Stimulated activated CD8-positive, alpha-beta memory T cell treated with anti-CD3 and anti-CD28 coated beads, Interleukin-12 subunit alpha, Interleukin-12 subunit beta, amount 100 ng/mL, for 24 hours (primary cell): ENCODE data around the gene GSDME.

Experiments
- DNase-seq: peaks from one replicate; pipeline ENCODE4 v3.0.0-alpha.2; 2020; ENCODE audit errors: extremely low read depth

The GSDME gene

DNA sequence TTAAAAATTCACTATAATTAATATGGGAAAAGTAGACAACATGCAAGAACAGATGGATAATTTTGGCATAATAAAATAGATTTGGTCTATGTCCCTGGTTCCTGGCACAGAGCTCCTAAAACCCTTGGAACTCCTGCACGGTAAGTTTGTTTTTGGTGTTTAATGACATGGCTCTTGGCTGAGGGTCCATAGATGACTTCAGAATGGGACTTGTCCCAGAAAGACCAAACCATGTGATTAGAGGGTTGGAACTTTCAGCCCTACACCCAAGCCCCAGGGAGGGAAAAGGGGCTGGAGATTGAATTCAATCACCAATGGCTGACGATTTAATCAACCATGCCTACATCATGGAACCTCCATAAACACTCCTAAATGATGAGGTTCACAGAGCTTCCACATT is 12.6 kb upstream of the GSDME start:
- no peak for DNase-seq

DNA sequence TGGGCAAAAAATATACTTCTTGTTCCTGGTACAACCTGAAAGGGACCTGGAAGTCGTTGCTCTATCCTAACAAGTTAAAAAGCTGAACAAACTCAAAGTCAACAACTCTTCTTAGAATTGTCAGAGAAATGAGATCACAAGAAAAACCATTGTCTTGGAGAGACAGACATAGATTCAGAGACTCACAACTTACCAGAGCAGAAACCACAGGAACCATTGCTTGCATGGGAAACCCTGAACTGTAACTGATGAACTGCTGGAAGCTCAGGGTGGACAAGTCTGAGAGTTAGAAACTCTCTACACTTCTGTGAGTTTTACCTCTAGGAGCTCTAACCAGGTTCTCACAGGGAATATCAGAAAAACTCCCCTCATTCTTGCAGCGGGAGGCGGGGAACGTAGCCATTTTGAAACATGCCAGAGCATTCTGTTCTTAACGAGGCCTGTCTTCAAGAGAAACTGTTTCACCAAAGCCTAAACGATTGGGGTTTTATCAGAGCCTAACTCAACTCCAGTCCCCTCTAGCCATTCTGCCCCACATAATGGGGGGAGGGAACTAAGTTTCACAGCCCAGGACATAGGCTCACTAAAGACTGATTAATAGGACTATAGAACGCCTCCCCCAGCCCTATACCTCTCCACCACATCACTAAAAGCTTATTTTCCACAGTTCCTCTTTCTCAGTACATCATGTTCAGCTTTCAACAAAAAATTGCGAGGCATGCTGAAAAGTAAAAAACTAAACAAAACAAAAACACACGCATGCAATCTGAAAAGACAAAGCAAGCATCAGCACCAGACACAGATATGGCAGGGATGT is 12.0 kb upstream of the GSDME start:
- no peak for DNase-seq

DNA sequence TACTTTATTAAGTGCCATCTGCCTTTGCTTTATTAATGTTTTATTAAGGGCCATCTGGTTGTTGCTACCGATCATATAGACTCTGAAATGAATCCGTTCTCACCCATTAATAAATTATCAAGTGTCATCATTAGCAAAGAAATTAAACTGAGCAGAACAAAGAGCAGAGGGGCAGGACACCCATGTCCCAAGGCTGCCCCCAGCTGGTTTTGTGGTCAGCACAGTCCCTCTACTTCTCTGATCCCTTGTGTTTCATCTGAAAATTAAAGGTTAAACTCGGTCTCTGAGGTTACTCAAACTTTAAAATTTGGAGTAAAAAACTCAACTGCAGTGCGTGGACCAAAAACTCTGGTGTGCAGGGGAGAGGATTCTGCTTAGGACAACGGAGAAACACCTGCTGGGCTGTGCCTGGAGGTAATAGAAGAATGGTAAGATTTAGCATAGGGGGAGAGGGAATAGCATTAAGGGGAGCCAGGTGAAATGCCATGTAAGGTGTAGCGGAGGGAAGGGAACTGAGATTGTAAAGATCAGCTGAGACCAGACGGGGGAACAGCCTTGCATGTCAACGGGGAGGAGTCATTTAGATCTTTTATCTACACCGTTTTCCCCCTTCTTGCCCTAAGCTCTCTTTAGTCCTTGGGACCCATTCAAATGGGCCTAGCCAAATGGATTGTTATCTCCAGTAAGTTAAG is 10.8 kb upstream of the GSDME start:
- DNase-seq = no peak

DNA sequence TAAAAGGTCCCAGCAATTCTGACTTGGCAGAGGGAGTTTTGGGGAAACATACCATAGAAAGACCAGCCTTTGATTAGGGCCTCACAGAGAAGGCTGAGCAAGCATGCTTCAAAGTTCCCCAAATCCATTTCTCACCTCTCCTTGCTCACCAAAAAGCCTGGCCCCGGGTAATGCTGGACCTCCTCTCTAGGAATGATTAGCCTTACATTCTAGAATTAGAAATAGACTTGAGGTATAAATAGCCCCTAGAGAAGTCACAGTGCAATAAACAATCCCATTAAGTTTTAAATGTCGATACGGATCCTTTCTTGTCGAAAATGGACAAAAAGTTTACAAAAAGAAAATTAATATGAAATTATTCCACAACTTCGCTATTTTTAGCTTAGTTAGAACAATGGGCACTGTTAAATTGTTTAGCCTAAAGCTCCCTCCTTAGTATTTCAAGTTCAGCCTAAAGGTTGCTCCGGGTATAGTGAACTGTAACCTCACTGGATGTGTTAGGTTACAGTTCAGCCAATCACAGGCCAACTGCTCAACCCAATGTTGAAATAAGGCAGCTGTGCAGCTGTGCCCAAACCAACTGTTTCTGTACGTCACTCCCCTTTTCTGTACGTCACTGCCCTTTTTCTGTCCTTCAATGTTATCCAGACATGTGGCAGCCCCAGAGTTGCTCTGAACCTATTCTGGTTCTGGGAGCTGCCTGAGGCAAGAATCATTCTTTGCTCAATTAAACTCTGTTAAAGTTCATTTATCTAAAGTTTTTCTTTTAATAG is 7.9 kb upstream of the GSDME start:
- DNase-seq = no peak

DNA sequence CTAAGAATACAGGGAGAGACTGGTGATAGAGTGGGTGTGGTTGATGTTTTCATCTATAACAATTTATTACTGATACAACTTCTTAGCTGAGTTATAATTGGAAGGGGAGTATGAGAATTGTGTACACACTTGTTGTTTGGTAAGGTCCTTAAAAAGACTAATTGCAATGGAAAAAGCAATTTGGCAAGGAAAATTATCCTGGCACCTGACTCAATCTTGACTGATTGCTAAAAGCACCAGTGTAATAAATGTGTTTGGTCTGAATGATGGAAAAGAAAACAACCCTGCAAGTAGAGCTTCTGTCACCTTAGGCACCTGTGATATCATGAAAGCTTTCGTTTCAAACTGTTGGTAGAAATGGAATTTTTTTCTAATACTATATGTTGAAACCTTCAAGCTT is 6.7 kb upstream of the GSDME start:
- no peak for DNase-seq

DNA sequence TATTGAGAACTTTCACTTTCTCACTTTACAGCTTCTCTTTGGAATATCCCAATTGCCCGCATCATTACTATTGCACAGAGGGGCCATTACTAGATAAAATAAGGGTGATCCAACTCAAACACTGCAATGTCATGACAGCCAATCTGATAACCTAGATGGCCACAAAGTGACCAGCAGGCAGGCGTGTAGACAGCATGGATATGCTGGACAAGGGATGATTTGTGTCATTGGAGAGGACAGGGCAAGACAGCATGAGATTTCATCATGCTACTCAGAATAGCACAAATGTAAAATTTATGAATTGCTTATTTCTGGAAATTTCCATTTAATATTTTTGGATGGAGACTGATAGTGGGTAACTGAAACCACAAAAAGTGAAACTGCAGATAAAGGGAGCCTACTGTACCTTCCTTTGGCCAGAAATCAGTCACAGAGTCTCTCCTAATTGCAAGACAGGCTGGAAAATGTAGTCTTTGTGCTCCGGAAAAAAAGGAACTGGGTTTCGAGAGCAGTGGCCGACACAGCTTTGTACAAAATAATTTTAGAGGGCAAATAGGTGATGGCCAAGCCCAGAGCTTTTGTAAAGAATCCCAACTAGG is 6.1 kb upstream of the GSDME start:
- DNase-seq = no peak

DNA sequence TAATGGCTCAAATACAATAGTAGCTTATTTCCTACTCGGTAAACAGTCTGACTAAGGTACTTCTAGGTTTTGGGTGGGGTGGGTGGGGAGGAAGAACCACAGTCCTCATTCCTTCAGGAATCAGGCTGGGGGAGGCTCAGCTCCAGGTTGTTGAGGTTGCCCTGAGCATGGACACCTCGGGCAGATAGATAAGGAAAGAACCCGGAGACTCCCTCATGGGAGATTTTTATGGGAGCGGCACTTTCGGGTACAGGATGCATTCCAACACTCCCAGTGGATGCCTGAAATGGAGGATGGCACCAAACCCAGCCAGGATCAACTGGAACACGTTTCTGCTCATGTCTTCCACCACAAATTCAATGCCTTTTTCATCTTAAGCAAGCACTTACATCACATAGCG is 5.5 kb upstream of the GSDME start:
- no peak for DNase-seq

DNA sequence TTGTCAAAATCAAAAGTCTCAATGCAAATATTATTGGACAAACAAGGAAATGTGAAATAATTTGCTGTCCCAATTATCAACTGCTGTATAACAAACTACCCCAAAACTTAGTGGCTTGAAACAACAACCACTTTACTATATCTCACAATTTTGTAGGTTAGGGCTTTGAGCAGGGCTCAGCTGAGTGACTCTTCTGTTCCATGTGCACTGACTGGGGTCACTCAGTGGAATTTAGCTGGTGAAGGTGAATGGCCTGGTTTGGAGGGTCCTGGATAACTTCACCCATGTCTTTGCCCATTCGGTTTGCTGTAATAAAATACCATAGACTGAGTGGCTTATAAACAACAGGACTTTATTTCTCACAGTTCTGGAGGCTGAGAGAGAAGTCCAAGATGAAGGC is 3.7 kb upstream of the GSDME start:
- DNase-seq = no peak

DNA sequence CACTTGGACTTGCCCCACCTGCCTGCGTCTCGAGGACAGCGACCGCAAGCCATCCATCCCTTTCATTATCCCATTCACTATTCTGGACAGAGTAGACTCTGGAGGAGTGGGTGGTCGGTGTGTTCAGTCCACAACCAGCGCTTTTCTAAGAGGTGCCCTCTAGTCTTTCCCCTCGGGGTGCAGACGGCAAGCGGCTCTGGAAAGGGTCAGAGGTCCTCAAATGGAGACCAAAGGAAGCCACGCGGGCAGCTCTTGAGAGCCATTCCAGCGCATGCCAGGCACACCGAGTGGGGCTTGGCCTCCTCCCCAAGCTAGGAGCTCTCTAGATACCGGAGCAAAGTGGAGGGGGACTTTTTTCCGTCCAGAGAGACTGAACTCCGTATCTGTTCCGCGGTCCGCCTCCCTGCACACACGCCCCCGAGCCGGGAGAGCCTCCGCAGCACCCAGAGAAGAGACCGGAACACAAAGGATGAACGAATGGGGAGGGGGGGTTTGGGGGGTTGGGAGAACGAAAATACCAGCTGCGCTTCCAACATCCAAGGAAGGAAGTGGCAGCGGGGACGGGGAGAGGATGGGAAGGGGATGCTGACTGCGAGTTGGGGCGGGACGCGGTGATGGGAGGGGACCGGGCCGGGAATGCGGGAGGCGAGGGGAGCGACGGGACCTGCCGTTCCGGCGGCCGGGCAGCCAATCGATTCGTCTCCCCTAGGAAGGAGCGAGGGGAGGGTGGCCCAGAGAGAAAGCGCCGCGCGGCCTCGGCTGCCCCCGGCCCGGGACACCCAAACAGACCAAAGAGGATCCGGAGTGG is 515 bp downstream of the GSDME start:
- no peak for DNase-seq

DNA sequence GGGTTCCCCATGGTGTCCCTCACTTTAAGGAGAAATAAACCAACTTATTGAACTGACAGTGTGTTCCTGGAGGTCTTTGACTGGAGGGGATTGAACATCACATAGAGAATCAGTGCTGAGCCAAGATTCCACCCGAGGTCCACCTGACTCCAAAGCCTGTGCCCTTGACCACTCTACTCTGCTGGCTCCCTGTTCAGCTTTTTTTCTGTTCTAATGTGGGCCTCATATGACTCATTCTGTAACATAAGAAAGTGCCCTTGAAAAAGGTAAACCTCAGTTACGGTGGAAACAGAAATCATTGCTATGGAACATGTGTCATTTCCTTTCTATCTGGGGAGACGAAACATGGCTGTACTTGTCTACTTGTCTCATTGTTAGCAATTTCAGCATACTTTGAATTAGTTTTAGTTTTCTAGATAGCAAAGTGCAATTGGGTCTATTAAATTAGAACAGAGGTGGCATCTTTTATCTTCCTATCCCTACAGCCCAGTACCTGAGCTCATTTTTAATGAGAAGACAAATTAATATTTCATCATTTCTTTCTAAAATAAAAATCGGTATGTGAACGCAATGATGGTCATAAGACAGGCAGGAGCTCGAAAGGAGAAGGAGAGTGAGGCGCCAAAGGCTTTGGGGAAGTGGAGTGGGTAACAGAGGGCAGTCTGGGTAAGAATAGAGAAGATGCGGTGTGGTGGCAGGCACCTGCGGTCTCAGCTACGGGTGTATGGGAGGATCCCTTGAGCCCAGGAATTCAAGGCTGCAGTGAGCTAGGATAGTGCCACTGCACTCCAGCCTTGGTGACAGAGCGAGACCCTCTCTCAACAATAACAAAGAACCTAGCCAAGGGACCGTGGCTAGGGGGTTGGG is 1.5 kb downstream of the GSDME start:
- no peak for DNase-seq

DNA sequence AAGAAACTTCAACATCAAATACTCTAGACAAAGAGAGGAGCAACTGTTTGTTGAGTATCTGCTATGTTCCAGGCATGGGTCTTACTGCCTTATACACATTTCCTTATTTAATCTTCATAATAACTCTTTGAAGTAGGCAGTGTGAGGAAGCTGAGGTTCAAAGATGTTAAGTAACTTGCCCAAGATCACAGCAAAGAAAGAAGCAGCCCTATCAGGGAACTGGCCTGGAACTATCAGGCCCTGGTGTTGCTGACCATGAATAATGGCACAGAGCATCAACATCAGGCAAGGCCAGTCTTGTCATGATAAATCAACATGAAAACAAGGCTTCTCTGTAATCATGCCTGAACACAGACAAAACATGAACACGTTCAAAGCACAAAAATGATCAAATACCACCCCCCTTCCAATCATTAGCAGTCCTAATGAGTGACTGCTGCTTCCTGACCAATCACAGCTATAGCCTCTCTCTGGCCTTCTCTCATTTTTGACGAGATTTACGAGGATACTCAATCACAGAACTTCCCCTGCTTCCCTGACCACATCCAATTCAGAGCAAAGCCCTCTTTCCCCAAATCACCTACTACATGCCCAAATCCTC is 2.3 kb downstream of the GSDME start:
- DNase-seq = no peak

DNA sequence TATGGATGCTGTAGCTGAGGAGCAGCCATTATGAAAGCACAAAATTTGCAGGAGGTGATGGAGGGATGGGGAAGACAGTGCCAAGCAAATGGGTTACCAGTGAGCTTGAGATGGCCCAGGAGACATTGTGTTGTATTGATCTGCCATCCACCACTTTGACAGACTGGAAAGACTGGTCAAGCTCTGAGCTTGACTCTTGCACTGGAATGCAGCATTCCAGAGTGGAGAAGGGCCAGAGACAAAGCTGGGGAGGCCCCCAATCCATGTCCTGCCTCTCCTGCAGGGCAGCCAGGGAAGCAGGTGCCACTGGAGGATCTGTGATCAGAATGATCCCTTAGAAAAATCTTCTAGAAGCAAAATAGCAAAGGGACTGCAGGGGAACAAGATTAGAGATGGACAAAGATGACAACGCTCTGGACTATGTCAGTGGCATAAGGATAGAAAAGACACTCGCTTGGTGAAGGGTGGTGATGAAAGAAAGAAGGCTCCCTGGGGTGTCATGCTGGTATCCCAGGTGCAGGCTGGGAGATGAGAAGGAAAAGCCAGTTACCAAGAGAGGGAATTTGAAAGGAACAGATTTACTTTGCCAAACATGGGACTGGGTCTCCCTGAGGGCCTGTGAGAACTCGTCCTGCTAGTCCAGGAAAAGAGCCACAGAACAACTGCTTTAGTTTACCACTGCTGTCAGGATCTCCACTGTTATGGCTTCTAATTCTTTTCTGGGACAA is 5.0 kb downstream of the GSDME start:
- no peak for DNase-seq

DNA sequence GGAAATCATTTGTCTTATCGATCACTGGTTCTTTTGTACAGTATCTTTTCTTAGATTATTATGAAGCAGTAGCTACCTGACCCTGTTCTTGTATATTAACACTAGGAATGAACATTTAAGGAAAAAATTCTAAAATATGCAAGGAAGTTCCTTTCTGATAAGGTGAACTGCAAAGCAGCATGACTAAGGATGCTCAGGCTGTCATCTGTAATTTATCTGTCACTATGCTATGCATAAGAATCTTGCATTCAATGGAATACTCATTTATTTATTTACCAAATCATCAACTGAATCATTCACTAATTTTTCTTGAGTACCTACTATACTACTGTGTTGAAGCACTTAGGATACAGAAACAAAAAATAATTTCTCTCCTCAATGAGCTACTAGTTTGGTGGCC is 5.8 kb downstream of the GSDME start:
- DNase-seq = no peak

DNA sequence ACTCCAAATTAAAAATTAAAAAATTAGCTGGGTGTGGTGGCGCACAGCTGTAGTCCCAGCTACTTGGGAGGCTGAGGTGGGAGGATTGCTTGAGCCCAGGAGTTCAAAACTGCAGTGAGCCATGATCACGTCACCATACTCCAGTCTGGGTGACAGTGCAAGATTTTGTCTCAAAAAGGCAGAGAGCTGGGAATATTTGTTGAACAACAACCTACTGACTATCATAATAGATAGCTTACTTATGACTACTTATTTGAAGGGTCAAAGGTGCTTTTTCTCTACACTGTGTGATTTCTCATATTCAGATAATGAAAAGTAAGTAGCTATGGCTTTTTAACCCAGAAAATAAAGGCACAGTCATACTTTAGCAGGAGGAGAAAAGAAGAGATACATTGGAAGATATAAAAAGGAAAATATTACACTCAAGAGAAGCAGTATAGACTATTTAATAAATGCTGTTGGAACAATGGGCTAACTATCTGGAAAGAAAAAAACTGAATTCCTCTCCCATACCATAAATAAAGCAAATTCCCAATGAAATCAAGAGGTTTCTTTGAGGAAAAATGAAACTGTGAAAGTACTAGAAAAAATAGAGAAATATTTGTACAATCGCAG is 6.7 kb downstream of the GSDME start:
- DNase-seq = no peak

DNA sequence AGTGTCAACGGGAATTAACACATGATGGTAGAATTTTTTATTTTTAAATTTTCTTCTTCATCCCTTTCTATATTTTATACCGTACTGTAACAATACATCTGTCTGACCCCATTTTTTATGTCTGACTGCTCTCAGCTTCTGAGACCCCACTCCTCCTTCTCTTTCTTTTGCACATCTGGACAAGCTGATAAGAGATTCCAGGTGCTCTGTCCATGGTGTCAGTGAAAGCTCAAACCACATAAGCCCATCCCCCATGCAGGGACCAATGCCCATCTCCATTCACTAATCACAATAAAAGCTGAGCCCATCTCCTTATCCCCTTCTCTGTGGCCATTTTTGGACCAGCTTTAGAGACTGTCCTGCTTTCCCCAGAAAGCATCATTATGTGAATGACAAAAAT is 8.7 kb downstream of the GSDME start:
- no peak for DNase-seq

DNA sequence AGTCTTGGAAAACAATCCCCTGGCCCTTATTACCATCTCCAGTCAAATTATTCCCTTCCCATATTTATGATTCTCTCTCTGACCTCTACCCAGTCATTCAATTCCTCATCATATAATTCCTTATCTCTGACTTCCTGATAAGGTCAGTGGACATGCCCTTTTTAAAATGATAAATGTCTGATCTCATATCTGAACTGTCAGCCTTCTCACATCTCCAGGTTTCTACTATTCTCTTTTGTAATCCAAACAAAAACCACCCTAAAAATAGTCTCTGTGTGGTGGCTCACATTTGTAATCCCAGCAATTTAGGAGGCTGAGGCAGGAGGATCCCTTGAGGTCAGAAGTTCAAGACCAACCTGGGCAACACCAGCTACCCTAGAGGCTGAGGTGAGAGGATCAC is 11.9 kb downstream of the GSDME start:
- DNase-seq = no peak

DNA sequence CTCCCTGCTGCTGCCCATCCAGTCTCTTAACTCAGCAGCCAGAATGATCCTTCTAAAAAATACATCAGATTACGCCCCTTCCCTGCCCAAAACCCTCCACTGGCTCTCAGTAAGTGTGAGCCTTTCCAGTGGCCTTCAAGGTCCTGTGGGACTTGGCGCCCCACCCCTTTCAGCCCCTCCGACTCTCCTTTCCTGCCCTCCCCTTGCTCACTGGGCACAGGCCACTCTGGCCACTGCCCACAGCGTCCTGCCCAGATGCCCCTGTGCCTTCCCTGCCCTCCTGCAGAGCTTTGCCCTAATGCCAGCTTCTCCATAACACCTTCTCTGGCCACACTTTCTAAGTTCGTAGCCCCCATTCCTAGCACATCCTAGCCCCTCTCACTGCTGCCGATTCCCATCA is 13.8 kb downstream of the GSDME start:
- no peak for DNase-seq

DNA sequence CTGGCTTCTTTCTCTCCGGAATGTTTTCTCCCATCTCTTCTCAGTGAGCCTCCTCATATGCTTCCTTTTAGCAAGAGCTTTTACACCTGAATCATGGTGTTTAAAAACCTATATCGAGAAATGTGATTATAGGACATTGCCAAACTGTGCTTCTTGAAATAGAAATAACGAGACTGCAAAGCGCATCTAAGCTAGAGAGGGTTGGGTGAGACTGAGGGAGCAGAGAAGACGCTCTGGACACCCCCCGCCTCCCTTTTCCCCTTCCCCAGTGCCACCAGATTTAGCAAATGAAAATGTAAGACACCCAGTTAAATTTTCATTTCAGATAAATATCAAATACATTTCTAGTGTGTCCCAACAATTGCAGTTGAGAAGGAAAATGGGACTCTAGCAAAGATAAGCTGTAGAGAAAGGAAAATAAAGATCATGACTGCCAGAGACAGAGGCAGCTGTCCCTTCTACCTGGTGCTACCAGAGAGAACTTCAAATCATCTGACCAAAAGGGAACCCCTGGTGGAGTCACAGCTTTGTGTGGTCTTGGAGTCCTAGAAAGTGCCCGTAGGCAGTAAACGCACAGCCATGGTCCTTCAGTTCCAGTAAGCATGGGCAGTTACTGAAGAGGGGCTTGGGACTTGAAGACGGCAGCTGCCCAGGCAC is 14.6 kb downstream of the GSDME start:
- DNase-seq = no peak
